ENCODE results near the gene PEX14. TPM values are rescaled to one million over a fixed set of nuclear protein-coding genes. Genes with fewer than 3 reads are reported as not detected.

PEX14 gene
- total RNA-seq, 6 experiments from 2014 or later, result 10.5 to 26.5 (median 16.5) TPM

GRCh38 chr1:10631811-10632593, 157.3 kb downstream of the PEX14 start:
- peaks cover 0 to 19% (median 8%) of the 10 kb centered on the region in 4 donors for H3K4me1 ChIP-seq
- DNase-seq, result peak in 2 of 3 donors; percentile 14 to 42
- WGBS (ENCODE audit: insufficient coverage, low coverage, low lambda C conversion rate, missing lambda C conversion rate), result 52% methylated on average over 4 of the region's 14 CpGs

GRCh38 chr1:10632691-10633090, 157.9 kb downstream of the PEX14 start:
- H3K27me3 ChIP-seq, result no peaks in the 10 kb centered on the region
- H3K27ac ChIP-seq, result no peak overlapping the region
- TF ChIP-seq POLR2A (IDR thresholded peaks at IDR 0.05) (no peak), CTCF (IDR thresholded peaks at IDR 0.05) (no peak)
- peaks cover 0 to 19% (median 8%) of the 10 kb centered on the region in 4 donors for H3K4me1 ChIP-seq
- DNase-seq (peak in 2 of 3 donors; percentile 11 to 39), ATAC-seq (no peak)
- 91% methylated on average over 6 of the region's 14 CpGs for WGBS (ENCODE audit: insufficient coverage, low coverage, low lambda C conversion rate, missing lambda C conversion rate)
- no peak overlapping the region for H3K4me3 ChIP-seq
- no peaks in the 10 kb centered on the region for H3K9me3 ChIP-seq
- intact Hi-C loops (cut with DNase I), result no loop called here
- H3K36me3 ChIP-seq, result peaks cover 0 to 16% (median 2%) of the 10 kb centered on the region in 4 donors

More at GRCh38 chr1:10631811-10632593, 157.3 kb downstream of the PEX14 start:
- H3K27ac ChIP-seq, result no peak overlapping the region
- H3K36me3 ChIP-seq, result peaks cover 0 to 16% (median 2%) of the 10 kb centered on the region in 4 donors
- no peaks in the 10 kb centered on the region for H3K9me3 ChIP-seq
- intact Hi-C loops (cut with DNase I), result no loop called here
- H3K4me3 ChIP-seq, result no peak overlapping the region
- H3K27me3 ChIP-seq, result no peaks in the 10 kb centered on the region
- no peak for ATAC-seq
- TF ChIP-seq CTCF (IDR thresholded peaks at IDR 0.05) (no peak), POLR2A (IDR thresholded peaks at IDR 0.05) (no peak)

GRCh38 chr1:10633416-10633815, 158.7 kb downstream of the PEX14 start:
- no peaks in the 10 kb centered on the region for H3K9me3 ChIP-seq
- peak in 1 of 3 donors; percentile 8 for DNase-seq
- intact Hi-C loops (cut with DNase I), result no loop called here

GRCh38 chr1:10634075-10634427, 159.3 kb downstream of the PEX14 start:
- H3K27ac ChIP-seq, result no peak overlapping the region

More at GRCh38 chr1:10633416-10633815, 158.7 kb downstream of the PEX14 start:
- Histone ChIP-seq H3K27ac (no peak overlapping the region), H3K4me3 (no peak overlapping the region), H3K36me3 (peaks cover 0 to 16% (median 2%) of the 10 kb centered on the region in 4 donors), H3K4me1 (peaks cover 0 to 16% (median 4%) of the 10 kb centered on the region in 4 donors), H3K27me3 (no peaks in the 10 kb centered on the region)
- TF ChIP-seq POLR2A (IDR thresholded peaks at IDR 0.05) (no peak), CTCF (IDR thresholded peaks at IDR 0.05) (no peak)
- WGBS (ENCODE audit: insufficient coverage, low coverage, low lambda C conversion rate, missing lambda C conversion rate), result 100% methylated on average over 1 of the region's 10 CpGs
- ATAC-seq, result no peak

More at GRCh38 chr1:10634075-10634427, 159.3 kb downstream of the PEX14 start:
- ATAC-seq (no peak), DNase-seq (no peak)
- WGBS (ENCODE audit: insufficient coverage, low coverage, low lambda C conversion rate, missing lambda C conversion rate), result 75% methylated on average over 3 of the region's 8 CpGs
- H3K4me3 ChIP-seq, result no peak overlapping the region
- H3K36me3 ChIP-seq, result peaks cover 0 to 16% (median 2%) of the 10 kb centered on the region in 4 donors
- H3K4me1 ChIP-seq, result peaks cover 0 to 10% (median 2%) of the 10 kb centered on the region in 4 donors
- no peaks in the 10 kb centered on the region for H3K27me3 ChIP-seq
- intact Hi-C loops (cut with DNase I), result no loop called here
- TF ChIP-seq CTCF (IDR thresholded peaks at IDR 0.05), result no peak
- TF ChIP-seq POLR2A (IDR thresholded peaks at IDR 0.05), result no peak
- no peaks in the 10 kb centered on the region for H3K9me3 ChIP-seq
